Glutamatergic neuron (in vitro differentiated cells): ENCODE results near the gene RELA. TPM values are rescaled to one million over a fixed set of nuclear protein-coding genes. Genes with fewer than 3 reads are reported as not detected.
A peak's percentile ranks its signal among the peaks of the same experiment; 100 is the strongest.

Experiments
- DNase-seq: peaks from one replicate; pipeline ENCODE4 v3.0.0; 2022
- H3K27ac Mint-ChIP-seq: one replicate; pipeline ENCODE4 v1.8.0; 2020; ENCODE audit warnings: mild to moderate bottlenecking, mixed read lengths, inconsistent platforms; ENCODE audit not compliant: unreplicated experiment
- H3K27me3 Mint-ChIP-seq: one replicate; pipeline ENCODE4 v1.8.0; 2020; ENCODE audit warnings: mild to moderate bottlenecking, moderate library complexity, mixed read lengths, inconsistent platforms; ENCODE audit not compliant: unreplicated experiment
- H3K36me3 Mint-ChIP-seq: one replicate; pipeline ENCODE4 v1.8.0; 2020; ENCODE audit warnings: mild to moderate bottlenecking, mixed read lengths, inconsistent platforms; ENCODE audit not compliant: unreplicated experiment
- H3K4me1 Mint-ChIP-seq: one replicate; pipeline ENCODE4 v1.8.0; 2020; ENCODE audit warnings: mild to moderate bottlenecking, low read depth, mixed read lengths, inconsistent platforms; ENCODE audit not compliant: unreplicated experiment
- H3K4me3 Mint-ChIP-seq: one replicate; pipeline ENCODE4 v1.8.0; 2020; ENCODE audit warnings: mild to moderate bottlenecking, mixed read lengths, inconsistent platforms; ENCODE audit not compliant: unreplicated experiment
- H3K9me3 Mint-ChIP-seq: one replicate; pipeline ENCODE4 v1.8.0; 2020; ENCODE audit warnings: mild to moderate bottlenecking, moderate library complexity, mixed read lengths, inconsistent platforms; ENCODE audit not compliant: unreplicated experiment
- total RNA-seq: library from RNA; stranded (reverse); fragmentation: NEBNext Ultra II Directional; extraction: Animal tissue kit (Norgen Biotek cat#: 25700); gene quantifications from one replicate; pipeline ENCODE4 v1.2.1, GENCODE V29; 2021; ENCODE audit not compliant: unreplicated experiment
- TF ChIP-seq, protein P1 (sequence below): fragments of 200-600 bp; sonication (generic); IDR thresholded peaks from one replicate; pipeline ENCODE4 v1.5.0; 2021; ENCODE audit not compliant: partially characterized antibody, unreplicated experiment

Gene RELA
- total RNA-seq, 1 donor from 2014 or later = 61.2 TPM

DNA sequence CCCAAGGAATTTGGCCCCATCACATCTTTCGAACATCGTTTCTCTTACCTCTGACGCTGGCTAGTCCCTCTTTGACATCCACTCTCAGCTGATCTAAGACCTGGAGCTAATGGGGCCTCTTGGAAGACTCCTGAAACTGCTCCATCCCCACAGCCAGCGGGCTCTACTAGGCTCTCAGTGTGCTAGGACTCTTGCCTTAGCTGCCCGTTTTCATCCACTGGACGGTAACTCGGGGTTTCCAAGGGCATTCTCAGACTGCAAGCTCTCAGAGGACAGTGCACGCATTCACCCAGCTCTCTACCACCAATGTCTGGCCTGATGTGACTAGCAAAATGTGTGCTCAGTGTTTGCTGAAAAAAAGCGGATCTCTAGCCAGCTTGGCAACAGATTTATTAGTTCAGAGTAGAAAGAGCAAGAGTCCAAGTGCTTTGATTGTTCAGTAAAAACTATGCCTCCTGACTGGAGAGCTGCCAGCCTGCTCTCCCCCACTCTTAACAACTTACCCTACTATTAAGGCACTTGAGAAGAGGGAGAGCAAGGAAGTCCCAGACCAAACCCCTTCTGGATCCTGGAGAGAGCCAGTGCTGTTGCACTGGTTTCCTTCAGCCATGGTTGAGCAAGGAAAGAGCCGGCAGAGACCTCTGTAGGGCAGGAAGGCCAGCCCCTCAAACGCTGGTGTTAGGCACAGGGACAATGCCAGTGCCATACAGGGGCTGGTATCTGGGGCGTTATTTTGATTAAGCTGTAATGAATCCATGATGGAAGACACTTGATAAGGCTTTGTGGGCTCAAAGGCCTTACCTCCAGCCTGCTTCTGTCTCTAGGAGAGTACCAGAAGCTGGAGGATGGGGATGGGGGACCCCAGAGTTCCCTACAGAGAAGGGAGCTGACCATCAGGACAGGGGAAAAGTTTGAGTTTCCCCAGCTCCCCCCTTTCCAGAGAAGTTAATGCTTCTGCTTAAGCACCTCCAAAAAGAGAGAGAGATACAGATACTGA, 9.2 kb downstream of the RELA start:
- no peak for DNase-seq
- TF ChIP-seq, protein P1, sequence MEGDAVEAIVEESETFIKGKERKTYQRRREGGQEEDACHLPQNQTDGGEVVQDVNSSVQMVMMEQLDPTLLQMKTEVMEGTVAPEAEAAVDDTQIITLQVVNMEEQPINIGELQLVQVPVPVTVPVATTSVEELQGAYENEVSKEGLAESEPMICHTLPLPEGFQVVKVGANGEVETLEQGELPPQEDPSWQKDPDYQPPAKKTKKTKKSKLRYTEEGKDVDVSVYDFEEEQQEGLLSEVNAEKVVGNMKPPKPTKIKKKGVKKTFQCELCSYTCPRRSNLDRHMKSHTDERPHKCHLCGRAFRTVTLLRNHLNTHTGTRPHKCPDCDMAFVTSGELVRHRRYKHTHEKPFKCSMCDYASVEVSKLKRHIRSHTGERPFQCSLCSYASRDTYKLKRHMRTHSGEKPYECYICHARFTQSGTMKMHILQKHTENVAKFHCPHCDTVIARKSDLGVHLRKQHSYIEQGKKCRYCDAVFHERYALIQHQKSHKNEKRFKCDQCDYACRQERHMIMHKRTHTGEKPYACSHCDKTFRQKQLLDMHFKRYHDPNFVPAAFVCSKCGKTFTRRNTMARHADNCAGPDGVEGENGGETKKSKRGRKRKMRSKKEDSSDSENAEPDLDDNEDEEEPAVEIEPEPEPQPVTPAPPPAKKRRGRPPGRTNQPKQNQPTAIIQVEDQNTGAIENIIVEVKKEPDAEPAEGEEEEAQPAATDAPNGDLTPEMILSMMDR = no peak
- peak overlapping the region; percentile 99 for H3K27ac Mint-ChIP-seq
- H3K27me3 Mint-ChIP-seq = peaks cover 15% of the 10 kb centered on the region
- peaks cover 6% of the 10 kb centered on the region for H3K36me3 Mint-ChIP-seq
- peaks cover 12% of the 10 kb centered on the region for H3K4me1 Mint-ChIP-seq
- peaks cover 14% of the 10 kb centered on the region for H3K9me3 Mint-ChIP-seq
- H3K4me3 Mint-ChIP-seq = peak overlapping the region; percentile 90

DNA sequence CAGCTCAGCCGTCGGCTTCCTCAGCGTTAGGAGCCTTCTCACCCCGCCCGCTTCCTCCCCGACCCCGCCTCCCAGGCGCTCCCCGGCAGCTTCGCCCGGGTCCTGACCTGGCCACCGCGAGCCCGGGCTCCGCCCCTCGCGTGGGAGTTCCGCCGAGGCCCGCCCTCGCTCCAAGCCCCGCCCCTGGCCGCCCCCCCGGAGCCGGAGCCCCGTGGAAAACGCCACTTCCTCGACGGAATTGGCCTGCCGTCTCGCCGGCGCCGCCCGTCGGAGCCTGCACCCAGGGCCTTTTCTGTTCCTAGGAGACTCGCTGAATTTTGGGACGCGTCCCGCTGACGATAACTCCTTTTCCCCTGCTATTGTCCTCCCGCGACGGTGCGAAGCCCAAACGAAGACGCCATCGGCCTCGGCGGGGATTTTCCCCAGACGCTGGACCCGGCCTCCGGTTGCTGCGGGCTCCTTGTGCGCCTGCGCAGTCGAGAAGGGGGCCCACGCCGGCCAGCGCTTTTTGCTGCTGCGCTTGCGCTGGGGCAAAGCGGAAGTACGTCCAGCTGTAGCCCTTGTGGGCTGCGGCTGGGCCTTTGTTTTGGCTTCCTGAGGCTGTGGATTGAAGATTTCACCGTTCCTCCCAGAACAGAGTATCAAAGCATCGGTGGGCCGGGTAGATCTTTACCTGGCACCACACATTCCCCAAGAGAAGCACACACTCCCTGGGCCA, 10.0 kb downstream of the RELA start:
- Mint-ChIP-seq H3K4me3 (peak overlapping the region; percentile 90), H3K36me3 (peaks cover 6% of the 10 kb centered on the region), H3K27me3 (peaks cover 19% of the 10 kb centered on the region), H3K4me1 (peaks cover 12% of the 10 kb centered on the region), H3K27ac (peak overlapping the region; percentile 99), H3K9me3 (peaks cover 18% of the 10 kb centered on the region)
- TF ChIP-seq, protein P1 = no peak
- DNase-seq = peak; percentile 93

GRCh38 chr11:65651589-65652510, 10.9 kb downstream of the RELA start:
- Mint-ChIP-seq H3K27ac (peak overlapping the region; percentile 52), H3K9me3 (peaks cover 17% of the 10 kb centered on the region), H3K27me3 (peaks cover 18% of the 10 kb centered on the region), H3K4me3 (peak overlapping the region; percentile 89), H3K4me1 (peaks cover 12% of the 10 kb centered on the region), H3K36me3 (peaks cover under 1% of the 10 kb centered on the region)
- TF ChIP-seq, protein P1 = no peak
- no peak for DNase-seq

DNA sequence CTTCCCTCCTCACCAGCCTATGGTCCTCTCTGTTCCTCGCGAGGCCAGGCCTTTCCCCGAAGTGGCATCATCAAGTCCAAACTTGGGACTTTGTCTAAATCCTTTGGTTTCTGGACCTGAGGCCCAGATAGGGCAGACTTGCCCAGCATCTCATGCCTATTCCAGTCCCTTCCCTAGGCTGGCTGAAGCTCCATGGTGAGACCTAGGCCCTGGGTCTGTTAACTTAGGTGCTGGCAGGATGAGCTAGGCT, 11.5 kb downstream of the RELA start:
- Mint-ChIP-seq H3K4me3 (peak overlapping the region; percentile 89), H3K36me3 (no peaks in the 10 kb centered on the region), H3K9me3 (peaks cover 17% of the 10 kb centered on the region), H3K27me3 (peaks cover 17% of the 10 kb centered on the region), H3K4me1 (peaks cover 12% of the 10 kb centered on the region), H3K27ac (no peak overlapping the region)
- no peak for DNase-seq
- TF ChIP-seq, protein P1 = no peak
